K562 (cell line): Measurements from ENCODE around the gene HMGB3. TPM values are rescaled to one million over a fixed set of nuclear protein-coding genes. Genes with fewer than 3 reads are reported as not detected.

Source experiments
- ATAC-seq: fragments of 200-7000 bp; cut with Tn5 transposase; 3 replicates; pipeline ENCODE4 v1.9.1; 2020; ENCODE audit warnings: moderate library complexity
- BruUV-seq: library from RNA; stranded (reverse); fragments of 400-500 nt; replicated peaks from 2 replicates; lab custom pipeline; 2021; lab: Mats Ljungman, UMichigan
- CTCF ChIA-PET: fragments of 300-600 bp; formaldehyde crosslinking; extraction: SDS; loops from one replicate; lab custom pipeline; 2021; ENCODE audit warnings: low intra/inter-chr PET ratio; lab: Yijun Ruan, JAX
- POLR2A ChIA-PET: fragments of 300-600, 350-650 bp; sonication (Branson Sonifier 250); formaldehyde crosslinking; extraction: SDS; loops from one replicate; lab custom pipeline; 2021; ENCODE audit warnings: antibody characterized with exemption, inconsistent platforms; lab: Yijun Ruan, JAX
- DNase-seq, 4 experiments: peaks; one replicate each; pipeline versions ENCODE4 v3.0.0 to v3.0.0-alpha.2; 2011 to 2018; ENCODE audit warnings: low spot score in 3 of 4, mixed read lengths in 3 of 4; ENCODE audit errors: extremely low read depth in 1 of 4
- FAIRE-seq: peaks from 2 replicates; lab custom pipeline; 2011; peaks lifted over from hg19 to GRCh38; lab: Jason Lieb, UNC
- H2AFZ ChIP-seq: 2 replicates; pipeline ENCODE4 v1.6.0; 2011; ENCODE audit warnings: low read depth, low read length, control low read depth, inconsistent platforms
- H3K27ac ChIP-seq: fragments of 200-600 bp; 3 replicates; pipeline ENCODE4 v1.8.0; 2011; ENCODE audit warnings: low read depth, mild to moderate bottlenecking, control low read depth, inconsistent platforms, low read length, moderate library complexity, mixed read lengths; ENCODE audit errors: extremely low read depth
- H3K27me3 ChIP-seq, 2 experiments: fragments of 300-600 bp in 1 of 2; 2 replicates in 1 of 2; 3 replicates in 1 of 2; pipeline versions ENCODE4 v1.6.0 to v1.8.0; 2011; ENCODE audit warnings: inconsistent platforms in 2 of 2, low read length in 2 of 2, mild to moderate bottlenecking in 1 of 2, mixed read lengths in 1 of 2, moderate library complexity in 1 of 2; ENCODE audit not compliant: control insufficient read depth in 2 of 2, insufficient read depth in 2 of 2
- H3K36me3 ChIP-seq: fragments of 300-600 bp; 3 replicates; pipeline ENCODE4 v1.8.0; 2011; ENCODE audit warnings: mild to moderate bottlenecking, low read length, inconsistent platforms; ENCODE audit not compliant: control insufficient read depth, insufficient read depth
- H3K4me1 ChIP-seq, 2 experiments: fragments of 200-600 bp in 1 of 2; replicated peaks in 1 of 2; 2 replicates in 1 of 2; 3 replicates in 1 of 2; pipeline versions ENCODE4 v1.5.1 to v1.8.0; 2011; ENCODE audit warnings: inconsistent platforms in 2 of 2, low read length in 2 of 2, mild to moderate bottlenecking in 1 of 2, mixed read lengths in 1 of 2, moderate library complexity in 1 of 2; ENCODE audit not compliant: control insufficient read depth in 2 of 2, insufficient read depth in 2 of 2
- H3K4me2 ChIP-seq: 2 replicates; pipeline ENCODE4 v1.6.1; 2011; ENCODE audit warnings: low read length, control low read depth, inconsistent platforms, mixed read lengths; ENCODE audit not compliant: insufficient read depth
- H3K4me3 ChIP-seq: fragments of 200-600 bp; sonication (generic), shearing (Covaris generic); 2 replicates; pipeline ENCODE4 v1.5.1; 2016; ENCODE audit warnings: control low read depth, inconsistent platforms
- H3K79me2 ChIP-seq: fragments of 200-600 bp; 3 replicates; pipeline ENCODE4 v1.8.0; 2011; ENCODE audit warnings: low read length, inconsistent platforms; ENCODE audit not compliant: control insufficient read depth, insufficient read depth
- H3K9ac ChIP-seq, 2 experiments: 2 replicates each; pipeline versions ENCODE4 v1.6.0 to v1.6.1; 2011; ENCODE audit warnings: low read depth in 2 of 2, low read length in 2 of 2, control low read depth in 1 of 2, inconsistent platforms in 1 of 2, mild to moderate bottlenecking in 1 of 2, mixed read lengths in 1 of 2; ENCODE audit not compliant: insufficient read depth in 1 of 2
- H3K9me1 ChIP-seq: one replicate; pipeline ENCODE4 v1.6.0; 2011; ENCODE audit warnings: inconsistent platforms, mild to moderate bottlenecking, low read length, moderate library complexity; ENCODE audit not compliant: control insufficient read depth, insufficient read depth
- H3K9me3 ChIP-seq: replicated peaks from 2 replicates; pipeline ENCODE4 v1.5.1; 2011; ENCODE audit warnings: low read depth, low read length, inconsistent platforms; ENCODE audit not compliant: control insufficient read depth, insufficient read depth
- H4K20me1 ChIP-seq: replicated peaks from 2 replicates; pipeline ENCODE4 v1.6.1; 2011; ENCODE audit warnings: low read length, inconsistent platforms, mixed read lengths; ENCODE audit not compliant: control insufficient read depth, insufficient read depth
- ADNP ChIP-seq: fragments of 200-800 bp; sonication (Bioruptor generic); IDR thresholded peaks from 2 replicates; pipeline ENCODE4 v1.6.1; 2016; ENCODE audit warnings: missing genetic modification characterization, missing compliant biosample characterization
- CUX1 ChIP-seq: fragments of 200-800 bp; sonication (Bioruptor generic); IDR thresholded peaks from 2 replicates; pipeline ENCODE4 v1.6.1; 2016; ENCODE audit warnings: missing genetic modification characterization, missing compliant biosample characterization
- GABPA ChIP-seq: fragments of 200-800 bp; sonication (Bioruptor generic); conservative IDR thresholded peaks from 2 replicates; pipeline ENCODE4 v1.6.1; 2016; ENCODE audit warnings: low read depth, missing genetic modification characterization, missing compliant biosample characterization
- KLF1 ChIP-seq: fragments of 450-650 bp; IDR thresholded peaks from 2 replicates; pipeline ENCODE4 v1.6.1; 2016; ENCODE audit warnings: missing genetic modification characterization, missing compliant biosample characterization
- RUNX1 ChIP-seq: sonication (generic); IDR thresholded peaks from 2 replicates; pipeline ENCODE4 v1.6.1; 2016; ENCODE audit warnings: antibody characterized with exemption, low read depth
- TCFL5 ChIP-seq: fragments of 250-450 bp; sonication (Bioruptor Pico); conservative IDR thresholded peaks from 2 replicates; pipeline ENCODE4 v1.6.1; 2021; ENCODE audit warnings: mild to moderate bottlenecking, moderate library complexity, matching md5 sums
- ZNF583 ChIP-seq: fragments of 250-450 bp; sonication (Bioruptor Pico); IDR thresholded peaks from 2 replicates; pipeline ENCODE4 v1.4.0; 2020
- WGBS: fragments of 100-300 bp; shearing (Covaris generic); methylation state at CpG from one replicate; pipeline ENCODE4 v1.1.6; 2016; ENCODE audit warnings: low coverage, mixed read lengths; ENCODE audit not compliant: insufficient coverage; ENCODE audit errors: missing lambda C conversion rate; 5-methylcytosine and 5-hydroxymethylcytosine counted together
- in situ Hi-C: fragments of 300-500 bp; cut with MboI; formaldehyde crosslinking; loops from 4 replicates; pipeline ENCODE4 v1.15.0; 2018; ENCODE audit warnings: inconsistent platforms, mixed read lengths
- intact Hi-C: fragments of 100-400 bp; cut with micrococcal nuclease; formaldehyde crosslinking; loops from 2 replicates; pipeline ENCODE4 v1.14.2; 2022
- polyA plus RNA-seq, 8 experiments: library from polyadenylated mRNA; depleted of rRNA in 4 of 8; stranded (reverse) in 5 of 8; unstranded in 3 of 8; fragments of >200 nt; fragmentation: Nextera tagmentation in 2 of 8; fragmentation: Illumina TruSeq in 1 of 8; extraction: Ambion mirVana in 2 of 8; extraction: Trizol in 1 of 8; gene quantifications; 2 replicates each; pipeline versions ENCODE4 v1.2.1 to v1.2.3, GENCODE V29; 2011 to 2014; ENCODE audit warnings: inconsistent platforms in 1 of 8, missing spikeins in 1 of 8
- total RNA-seq, 7 experiments: library from RNA; depleted of rRNA in 6 of 7; stranded (reverse); fragments of >200 nt in 6 of 7; fragmentation: Illumina TruSeq in 2 of 7; extraction: Trizol in 2 of 7; gene quantifications; 2 replicates each; pipeline versions ENCODE4 v1.2.1 to v1.2.3, GENCODE V29; 2011 to 2021; ENCODE audit warnings: low replicate concordance in 1 of 7

HMGB3 gene
- total and polyA plus RNA-seq, 9 of the 15 experiments (the other 6 are each of a cell fraction or from before 2014, with no cell fraction given): 36.7 to 168 (median 117) TPM

GRCh38 chrX:151031391-151031975, 48.3 kb downstream of the HMGB3 start:
- in situ Hi-C loops: no loop called here
- Histone ChIP-seq H3K4me3 (no peak overlapping the region), H3K9ac (no peak overlapping the region), H3K4me2 (no peak overlapping the region), H3K27me3 (no peaks in the 10 kb centered on the region; a peak in 1 of 5 replicates), H3K4me1 (no peaks in the 10 kb centered on the region), H2AFZ (no peak overlapping the region)
- no peak for ATAC-seq
- intact Hi-C loops: no loop called here
- CTCF ChIA-PET: no interaction called here
- DNase-seq: no peak
- 0% methylated on average over 6 of the region's 7 CpGs for WGBS
- BruUV-seq: no TSS peak
- no peak for TF ChIP-seq RUNX1
- no peak for TF ChIP-seq KLF1 (tag)
- no peak for TF ChIP-seq CUX1 (CRISPR knock-in tag)
- TF ChIP-seq ADNP (tag): no peak
- no peak for TF ChIP-seq GABPA
- TF ChIP-seq ZNF583 (CRISPR knock-in tag): no peak
- no peak for TF ChIP-seq TCFL5 (CRISPR knock-in tag)
- TF ChIP-seq, all 486 proteins: peak for 0
- Histone ChIP-seq H3K9me1 (no peaks in the 10 kb centered on the region), H3K36me3 (no peaks in the 10 kb centered on the region), H3K27ac (no peak overlapping the region), H3K79me2 (no peaks in the 10 kb centered on the region), H4K20me1 (no peaks in the 10 kb centered on the region), H3K9me3 (no peaks in the 10 kb centered on the region)
- POLR2A ChIA-PET: no interaction called here
- no peak for FAIRE-seq
